Smooth muscle cell (in vitro differentiated cells): Measurements from ENCODE around the gene UCHL5. TPM values are rescaled to one million over a fixed set of nuclear protein-coding genes. Genes with fewer than 3 reads are reported as not detected.

Experiments
- DNase-seq: peaks from one replicate; lab custom pipeline; 2025; ENCODE audit not compliant: unreplicated experiment; lab: John Stamatoyannopoulos, UW
- H2AFZ ChIP-seq: fragments of 200-600 bp; sonication (generic); 2 replicates; pipeline ENCODE4 v1.6.0; 2016; ENCODE audit warnings: antibody characterized with exemption, low read depth, mild to moderate bottlenecking
- H3F3A ChIP-seq: fragments of 200-600 bp; sonication (generic); 2 replicates; pipeline ENCODE4 v1.6.0; 2017; ENCODE audit warnings: antibody characterized with exemption, low read depth
- H3K27ac ChIP-seq: fragments of 200-600 bp; sonication (generic); 2 replicates; pipeline ENCODE4 v1.5.1; 2016; ENCODE audit warnings: low read depth, mild to moderate bottlenecking
- H3K27me3 ChIP-seq: fragments of 200-600 bp; sonication (generic); 2 replicates; pipeline ENCODE4 v1.6.1; 2016; ENCODE audit warnings: low read depth, mild to moderate bottlenecking
- H3K36me3 ChIP-seq: fragments of 200-600 bp; sonication (generic); 2 replicates; pipeline ENCODE4 v1.5.1; 2016; ENCODE audit warnings: low read depth
- H3K4me1 ChIP-seq: fragments of 200-600 bp; sonication (generic); 2 replicates; pipeline ENCODE4 v1.5.1; 2016; ENCODE audit warnings: low read depth
- H3K4me2 ChIP-seq: fragments of 200-600 bp; sonication (generic); 2 replicates; pipeline ENCODE4 v1.6.0; 2016; ENCODE audit warnings: mild to moderate bottlenecking
- H3K4me3 ChIP-seq: fragments of 200-600 bp; sonication (generic); 2 replicates; pipeline ENCODE4 v1.5.1; 2016; ENCODE audit warnings: mild to moderate bottlenecking
- H3K79me2 ChIP-seq: fragments of 200-600 bp; sonication (generic); 2 replicates; pipeline ENCODE4 v1.6.0; 2016; ENCODE audit warnings: low read depth, mild to moderate bottlenecking
- H3K9ac ChIP-seq: fragments of 200-600 bp; sonication (generic); 2 replicates; pipeline ENCODE4 v1.6.0; 2016; ENCODE audit warnings: low read depth
- H3K9me3 ChIP-seq: fragments of 200-600 bp; sonication (generic); replicated peaks from 2 replicates; pipeline ENCODE4 v1.5.1; 2016; ENCODE audit warnings: low read depth
- H4K20me1 ChIP-seq: fragments of 200-600 bp; sonication (generic); 2 replicates; pipeline ENCODE4 v1.6.0; 2016; ENCODE audit warnings: low read depth
- CTCF ChIP-seq: fragments of 200-600 bp; sonication (generic); IDR thresholded peaks from 2 replicates; pipeline ENCODE4 v1.5.1; 2017; ENCODE audit warnings: borderline replicate concordance, mild to moderate bottlenecking, antibody characterized with exemption; ENCODE audit not compliant: insufficient read depth, poor library complexity, severe bottlenecking
- WGBS: methylation state at CpG from one replicate; pipeline ENCODE4 v1.1.7; 2016; ENCODE audit warnings: low lambda C conversion rate; 5-methylcytosine and 5-hydroxymethylcytosine counted together
- polyA plus RNA-seq: library from polyadenylated mRNA; unstranded; fragments of >200 nt; fragmentation: Nextera tagmentation; extraction: Ambion mirVana; gene quantifications from 2 replicates; pipeline ENCODE4 v1.2.1, GENCODE V29; 2016
- total RNA-seq: library from RNA; depleted of rRNA; stranded (reverse); fragments of >200 nt; gene quantifications from 2 replicates; pipeline ENCODE4 v1.2.3, GENCODE V29; 2014

The UCHL5 gene
- total and polyA plus RNA-seq, 2 experiments from 2014 or later, result 22.2 to 35.6 TPM

- H3K27me3 ChIP-seq, result no peaks in the 10 kb centered on the region
- no peak overlapping the region for H2AFZ ChIP-seq
- no peaks in the 10 kb centered on the region for H3F3A ChIP-seq
- H3K9me3 ChIP-seq, result no peaks in the 10 kb centered on the region
- no peak overlapping the region for H3K4me3 ChIP-seq
- no peak for DNase-seq
- H3K4me1 ChIP-seq, result no peaks in the 10 kb centered on the region
- H3K27ac ChIP-seq, result no peak overlapping the region
- H3K79me2 ChIP-seq, result no peaks in the 10 kb centered on the region
- TF ChIP-seq CTCF, result no peak
- 98% methylated on average over 2 of the region's 2 CpGs for WGBS
- H3K9ac ChIP-seq, result no peak overlapping the region
- no peaks in the 10 kb centered on the region for H4K20me1 ChIP-seq
- no peaks in the 10 kb centered on the region for H3K36me3 ChIP-seq
- H3K4me2 ChIP-seq, result no peak overlapping the region
These were observed 44.8 kb downstream of the UCHL5 start for GRCh38 chr1:193014400-193014799.

- H3K27me3 ChIP-seq, result no peaks in the 10 kb centered on the region
- H3K9me3 ChIP-seq, result no peaks in the 10 kb centered on the region
- H3K36me3 ChIP-seq, result no peaks in the 10 kb centered on the region
- no peak overlapping the region for H3K27ac ChIP-seq
- no peak overlapping the region for H3K4me3 ChIP-seq
- no peak overlapping the region for H2AFZ ChIP-seq
- DNase-seq, result no peak
- no peaks in the 10 kb centered on the region for H3K79me2 ChIP-seq
- H3K9ac ChIP-seq, result no peak overlapping the region
- H4K20me1 ChIP-seq, result no peaks in the 10 kb centered on the region
- WGBS, result 96% methylated on average over 7 of the region's 7 CpGs
- TF ChIP-seq CTCF, result no peak
- no peak overlapping the region for H3K4me2 ChIP-seq
- no peaks in the 10 kb centered on the region for H3F3A ChIP-seq
- H3K4me1 ChIP-seq, result no peaks in the 10 kb centered on the region
These were observed 45.5 kb downstream of the UCHL5 start for GRCh38 chr1:193013707-193014106.

GRCh38 chr1:193013005-193013404, 46.2 kb downstream of the UCHL5 start:
- WGBS, result 90% methylated on average over 2 of the region's 2 CpGs
- Histone ChIP-seq H3K9ac (no peak overlapping the region), H3K79me2 (no peaks in the 10 kb centered on the region), H3K36me3 (no peaks in the 10 kb centered on the region), H3K4me3 (no peak overlapping the region), H3F3A (no peaks in the 10 kb centered on the region), H3K27me3 (no peaks in the 10 kb centered on the region), H3K27ac (no peak overlapping the region), H4K20me1 (no peaks in the 10 kb centered on the region), H3K9me3 (no peaks in the 10 kb centered on the region), H3K4me2 (no peak overlapping the region), H2AFZ (no peak overlapping the region), H3K4me1 (no peaks in the 10 kb centered on the region)
- no peak for DNase-seq
- no peak for TF ChIP-seq CTCF

GRCh38 chr1:193011406-193011805, 47.8 kb downstream of the UCHL5 start:
- H3K36me3 ChIP-seq, result no peaks in the 10 kb centered on the region
- no peak overlapping the region for H3K9ac ChIP-seq
- DNase-seq, result no peak
- H4K20me1 ChIP-seq, result no peaks in the 10 kb centered on the region
- H3K27me3 ChIP-seq, result no peaks in the 10 kb centered on the region
- no peak overlapping the region for H3K4me2 ChIP-seq
- H3K4me3 ChIP-seq, result no peak overlapping the region
- H2AFZ ChIP-seq, result no peak overlapping the region
- no peaks in the 10 kb centered on the region for H3K9me3 ChIP-seq
- no peak for TF ChIP-seq CTCF
- no peak overlapping the region for H3K27ac ChIP-seq
- 100% methylated on average over 1 of the region's 1 CpG for whole genome bisulfite sequencing
- H3K79me2 ChIP-seq, result no peaks in the 10 kb centered on the region
- H3F3A ChIP-seq, result no peaks in the 10 kb centered on the region
- no peaks in the 10 kb centered on the region for H3K4me1 ChIP-seq
